ENCODE results near the gene TIMM50. TPM values are rescaled to one million over a fixed set of nuclear protein-coding genes. Genes with fewer than 3 reads are reported as not detected.

TIMM50 gene
- polyA plus RNA-seq, 1 of the 3 experiments (the other 2 are of a cell fraction): 98.1 TPM

GRCh38 chr19:39533791-39534190 is 53.2 kb downstream of the TIMM50 start:
- DNase-seq: no peak
- Histone ChIP-seq H3K36me3 (replicated peaks in 1 of 2; ENCODE audit: control insufficient read depth in 1 of 2, insufficient read depth in 2 of 2, low read length in 1 of 2) (peaks cover 0 to 6% of the 10 kb centered on the region in 2 experiments), H3K9me3 (no peaks in the 10 kb centered on the region), H3K27me3 (ENCODE audit: insufficient read depth) (no peaks in the 10 kb centered on the region), H3K79me2 (ENCODE audit: insufficient read depth) (peaks cover 56% of the 10 kb centered on the region), H3K9ac (no peak overlapping the region), H3K4me2 (no peak overlapping the region), H2AFZ (ENCODE audit: low read depth) (no peak overlapping the region), H3F3A (replicated peaks; ENCODE audit: insufficient read depth) (no peaks in the 10 kb centered on the region), H3K4me1 (ENCODE audit: control insufficient read depth in 1 of 2, insufficient read depth in 2 of 2, low read depth in 1 of 2, low read length in 1 of 2) (peaks cover under 1 to 7% of the 10 kb centered on the region in 2 experiments; a peak in 3 of 4 replicates), H3K27ac (ENCODE audit: low read depth in 2 of 2, low read length in 1 of 2) (no peak overlapping the region), H3K4me3 (ENCODE audit: low read depth in 2 of 2, low read length in 1 of 2) (no peak overlapping the region), H4K20me1 (ENCODE audit: insufficient read depth) (peaks cover 3% of the 10 kb centered on the region; the same call in 1 of the 2 replicates), H3K9me2 (no peaks in the 10 kb centered on the region)
- CTCF ChIA-PET: interaction anchor here (1.0 to 6.5 kb wide), 19 partner anchors 11 to 136 kb away, joined by 3 to 96 read pairs (median 14); partner anchors contain the start of genes DLL3, SELENOV, SUPT5H and TIMM50
- POLR2A ChIA-PET: interaction anchor here (1.7 kb wide), 1 partner anchor 98 kb away, joined by 12 read pairs; the partner anchor contains the start of gene RPS16
- 44% methylated on average over 3 of the region's 3 CpGs for WGBS (ENCODE audit: low lambda C conversion rate)
- TF ChIP-seq RAD21 (IDR thresholded peaks at IDR 0.05; ENCODE audit: low read length): no peak
- no peak for TF ChIP-seq REST (IDR thresholded peaks at IDR 0.05; ENCODE audit: low read depth, low read length)
- TF ChIP-seq FOSL2 (IDR thresholded peaks at IDR 0.05; ENCODE audit: borderline replicate concordance, low read depth): no peak
- TF ChIP-seq, protein P1, sequence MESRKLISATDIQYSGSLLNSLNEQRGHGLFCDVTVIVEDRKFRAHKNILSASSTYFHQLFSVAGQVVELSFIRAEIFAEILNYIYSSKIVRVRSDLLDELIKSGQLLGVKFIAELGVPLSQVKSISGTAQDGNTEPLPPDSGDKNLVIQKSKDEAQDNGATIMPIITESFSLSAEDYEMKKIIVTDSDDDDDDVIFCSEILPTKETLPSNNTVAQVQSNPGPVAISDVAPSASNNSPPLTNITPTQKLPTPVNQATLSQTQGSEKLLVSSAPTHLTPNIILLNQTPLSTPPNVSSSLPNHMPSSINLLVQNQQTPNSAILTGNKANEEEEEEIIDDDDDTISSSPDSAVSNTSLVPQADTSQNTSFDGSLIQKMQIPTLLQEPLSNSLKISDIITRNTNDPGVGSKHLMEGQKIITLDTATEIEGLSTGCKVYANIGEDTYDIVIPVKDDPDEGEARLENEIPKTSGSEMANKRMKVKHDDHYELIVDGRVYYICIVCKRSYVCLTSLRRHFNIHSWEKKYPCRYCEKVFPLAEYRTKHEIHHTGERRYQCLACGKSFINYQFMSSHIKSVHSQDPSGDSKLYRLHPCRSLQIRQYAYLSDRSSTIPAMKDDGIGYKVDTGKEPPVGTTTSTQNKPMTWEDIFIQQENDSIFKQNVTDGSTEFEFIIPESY (IDR thresholded peaks at IDR 0.05; ENCODE audit: borderline replicate concordance, low read depth): no peak
- no peak for TF ChIP-seq GABPA (IDR thresholded peaks at IDR 0.05; ENCODE audit: low read depth)
- TF ChIP-seq GATA2 (CRISPR knock-in tag; IDR thresholded peaks at IDR 0.05): no peak
- no peak for TF ChIP-seq TAF1 (IDR thresholded peaks at IDR 0.05; ENCODE audit: borderline replicate concordance, low read depth, low read length)
- TF ChIP-seq MEF2A (IDR thresholded peaks at IDR 0.05; ENCODE audit: borderline replicate concordance, low read depth): no peak

DNA sequence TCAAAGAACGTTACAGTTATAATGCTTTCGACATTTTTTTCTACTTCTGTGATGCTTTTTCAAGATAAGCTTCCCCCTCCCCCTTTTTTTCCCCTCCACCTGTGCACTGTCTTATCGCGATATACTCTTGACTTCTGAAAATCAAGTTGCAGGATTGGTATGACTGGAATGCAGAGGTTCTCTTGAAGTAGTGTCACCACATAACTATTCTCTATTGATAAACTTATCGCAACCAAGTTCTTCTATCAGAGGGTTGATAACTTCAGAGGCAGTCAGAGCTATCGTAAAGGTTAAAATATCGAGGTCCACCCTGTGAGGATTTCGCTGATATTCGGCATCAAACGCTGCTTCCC is 58.5 kb downstream of the TIMM50 start:
- 5% methylated on average over 10 of the region's 10 CpGs for WGBS (ENCODE audit: low lambda C conversion rate)
- CTCF ChIA-PET: interaction anchor here (0.6 to 2.4 kb wide), 8 partner anchors 11 to 141 kb away, joined by 3 to 16 read pairs (median 3); partner anchors contain the start of genes DLL3 and RPS16

More for the DNA sequence above, 58.5 kb downstream of the TIMM50 start:
- peaks cover 7% of the 10 kb centered on the region; the same call in 1 of the 2 replicates for H4K20me1 ChIP-seq (ENCODE audit: insufficient read depth)
- H3K36me3 ChIP-seq (replicated peaks in 1 of 2; ENCODE audit: control insufficient read depth in 1 of 2, insufficient read depth in 2 of 2, low read length in 1 of 2): no peaks in the 10 kb centered on the region
- POLR2A ChIA-PET: no interaction called here
- H3K4me2 ChIP-seq: peak overlapping the region; percentile 81
- TF ChIP-seq CHD2 (IDR thresholded peaks at IDR 0.05; ENCODE audit: low read length, partially characterized antibody) (peak; percentile 89), ELF1 (IDR thresholded peaks at IDR 0.05) (no peak), TEAD4 (IDR thresholded peaks at IDR 0.05; ENCODE audit: borderline replicate concordance, insufficient read depth) (no peak)
- TF ChIP-seq, protein P1 (IDR thresholded peaks at IDR 0.05; ENCODE audit: borderline replicate concordance, low read depth): 0 out of 2 replicates have a peak, but pooled peaks have one; percentile 32
- H3K9ac ChIP-seq: peak overlapping the region; percentile 84
- H3K79me2 ChIP-seq (ENCODE audit: insufficient read depth): peaks cover 29% of the 10 kb centered on the region
- H3K4me1 ChIP-seq (ENCODE audit: control insufficient read depth in 1 of 2, insufficient read depth in 2 of 2, low read depth in 1 of 2, low read length in 1 of 2): peaks cover 3 to 7% of the 10 kb centered on the region in 2 experiments; a peak in 2 of 4 replicates
- no peaks in the 10 kb centered on the region for H3K9me2 ChIP-seq
- peak overlapping the region; percentile 77 to 88 for H3K4me3 ChIP-seq (ENCODE audit: low read depth in 2 of 2, low read length in 1 of 2)
- no peaks in the 10 kb centered on the region; the same call in 1 of the 2 replicates for H3K27me3 ChIP-seq (ENCODE audit: insufficient read depth)
- no peak for DNase-seq
- H3K9me3 ChIP-seq: no peaks in the 10 kb centered on the region
- no peak overlapping the region for H2AFZ ChIP-seq (ENCODE audit: low read depth)
- peak overlapping the region; percentile 84 to 89 for H3K27ac ChIP-seq (ENCODE audit: low read depth in 2 of 2, low read length in 1 of 2)
- no peaks in the 10 kb centered on the region for H3F3A ChIP-seq (replicated peaks; ENCODE audit: insufficient read depth)
